Activated T-cell treated with anti-CD3 and anti-CD28 coated beads, Interleukin-2, amount 50 U/mL, for 1 hour (primary cell): ENCODE data around the gene SCUBE1.

Experiments
- DNase-seq: peaks from one replicate; pipeline ENCODE4 v3.0.0-alpha.2; 2020

Gene SCUBE1

DNA sequence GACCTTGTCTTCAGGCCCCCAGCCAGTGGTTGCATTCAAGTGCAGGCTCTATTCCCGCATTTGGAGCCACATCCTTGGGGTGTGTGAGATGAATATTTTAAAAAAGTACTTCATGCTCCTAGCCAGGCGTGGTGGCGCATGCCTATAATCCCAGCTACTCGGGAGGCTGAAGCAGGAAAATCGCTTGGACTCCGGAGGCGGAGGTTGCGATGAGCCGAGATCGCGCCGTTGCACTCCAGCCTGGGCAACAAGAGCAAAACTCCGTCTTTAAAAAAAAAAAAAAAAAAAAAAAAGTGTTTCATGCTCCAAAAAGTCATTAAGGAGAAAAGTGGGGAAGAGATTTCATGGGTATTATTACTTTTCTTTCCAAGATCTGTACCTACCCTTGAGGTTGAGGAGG is 18.0 kb downstream of the SCUBE1 start:
- no peak for DNase-seq

DNA sequence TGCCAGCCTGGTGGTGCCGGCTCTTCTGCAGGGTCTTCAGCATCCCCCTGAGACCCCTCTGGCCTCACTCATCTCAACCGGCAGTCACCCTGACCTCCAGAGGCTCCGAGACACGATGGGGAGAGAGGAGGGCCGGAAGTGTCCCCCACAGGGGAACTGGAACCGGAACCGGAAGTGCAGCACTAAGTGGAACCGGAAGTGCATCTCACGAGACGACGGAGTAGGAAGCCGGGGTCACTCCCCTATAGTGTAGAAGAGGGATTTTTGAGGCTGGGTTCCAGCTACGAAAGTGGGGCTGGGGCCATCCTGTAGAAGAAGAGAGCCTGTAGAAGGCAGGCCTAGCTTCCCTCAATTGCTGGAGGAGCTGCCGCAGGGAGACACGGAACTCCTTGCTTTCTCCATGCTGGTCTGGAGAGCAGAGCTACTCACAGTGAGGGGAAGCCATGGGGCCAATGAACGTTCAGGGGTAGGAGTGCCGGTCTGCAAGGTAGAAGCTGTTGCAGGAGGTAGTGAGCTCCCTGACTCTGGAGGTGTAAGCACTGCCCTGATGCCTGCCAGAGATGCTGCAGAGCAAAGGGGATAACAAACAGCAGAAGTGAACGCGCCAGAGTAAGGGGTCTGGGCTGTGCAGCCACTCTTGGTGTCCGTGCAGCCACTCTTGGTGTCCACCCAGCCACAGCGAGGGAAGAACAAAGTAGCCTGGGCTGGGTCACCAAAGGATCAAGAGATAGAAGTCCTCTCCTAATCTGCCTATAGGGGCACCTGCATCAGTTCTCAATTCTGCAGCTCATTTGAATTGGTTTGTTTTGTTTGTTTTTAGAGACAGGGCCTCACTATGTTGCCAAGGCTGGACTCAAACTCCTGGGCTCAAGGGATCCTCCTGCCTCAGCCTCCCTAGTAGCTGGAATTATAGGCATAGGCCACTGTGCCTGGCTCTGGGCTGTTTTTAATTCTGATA is 21.9 kb downstream of the SCUBE1 start:
- no peak for DNase-seq

DNA sequence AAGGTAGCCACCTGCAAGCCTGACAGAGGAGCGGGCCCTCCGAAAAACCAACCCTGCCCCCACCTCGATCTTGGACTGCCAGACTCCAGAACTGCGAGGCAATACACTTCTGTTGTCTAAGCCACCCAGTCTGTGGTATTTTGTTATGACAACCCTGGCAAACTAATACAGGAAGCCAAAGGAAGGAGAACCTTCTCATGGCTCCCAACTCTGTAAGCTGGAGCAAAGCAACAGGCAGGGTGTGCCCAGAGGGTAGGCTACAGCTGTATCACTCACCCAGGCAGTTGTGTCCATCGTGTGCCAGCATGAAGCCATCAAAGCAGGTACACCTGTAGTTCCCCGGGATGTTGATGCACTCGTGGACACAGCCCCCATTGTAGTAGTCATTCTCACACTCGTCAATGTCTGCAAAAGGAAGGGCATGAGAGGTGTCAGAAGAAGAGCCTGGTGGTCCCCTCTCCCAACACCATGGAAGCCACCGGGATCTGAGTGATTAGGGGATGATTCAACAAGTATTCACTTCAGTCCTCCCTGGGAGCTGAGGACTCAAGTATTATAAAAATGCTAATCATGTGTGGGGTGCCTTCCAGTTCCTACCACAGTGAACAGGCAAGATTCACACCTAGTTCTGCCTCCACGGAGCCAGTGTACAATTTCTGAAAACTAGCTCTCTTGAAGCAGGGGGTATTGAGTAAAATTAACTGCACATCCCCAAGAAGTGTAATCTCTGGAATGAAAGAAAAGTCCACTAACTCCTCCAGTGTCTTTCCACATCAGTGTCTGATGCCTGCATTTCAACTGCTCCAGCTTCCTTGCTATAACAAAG is 23.3 kb downstream of the SCUBE1 start:
- no peak for DNase-seq

DNA sequence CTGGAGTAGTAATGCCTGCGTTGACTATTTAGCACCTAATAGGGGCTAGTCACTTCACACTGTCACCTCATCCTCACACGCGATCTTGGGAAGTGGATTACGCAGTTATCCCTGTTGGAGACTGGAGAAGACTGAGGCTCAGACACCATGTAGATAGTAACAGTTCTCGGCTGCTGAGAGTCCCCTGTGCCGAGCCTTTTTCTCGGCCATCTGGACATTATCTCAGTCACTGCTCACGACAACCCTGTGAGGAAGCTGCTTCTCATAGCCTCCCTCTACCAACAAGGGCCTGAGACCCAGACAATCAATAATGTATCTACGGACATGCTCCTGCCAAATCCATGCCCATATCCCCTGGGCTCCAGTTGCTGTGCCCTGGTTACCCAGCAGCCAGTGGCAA is 25.9 kb downstream of the SCUBE1 start:
- DNase-seq, result no peak

DNA sequence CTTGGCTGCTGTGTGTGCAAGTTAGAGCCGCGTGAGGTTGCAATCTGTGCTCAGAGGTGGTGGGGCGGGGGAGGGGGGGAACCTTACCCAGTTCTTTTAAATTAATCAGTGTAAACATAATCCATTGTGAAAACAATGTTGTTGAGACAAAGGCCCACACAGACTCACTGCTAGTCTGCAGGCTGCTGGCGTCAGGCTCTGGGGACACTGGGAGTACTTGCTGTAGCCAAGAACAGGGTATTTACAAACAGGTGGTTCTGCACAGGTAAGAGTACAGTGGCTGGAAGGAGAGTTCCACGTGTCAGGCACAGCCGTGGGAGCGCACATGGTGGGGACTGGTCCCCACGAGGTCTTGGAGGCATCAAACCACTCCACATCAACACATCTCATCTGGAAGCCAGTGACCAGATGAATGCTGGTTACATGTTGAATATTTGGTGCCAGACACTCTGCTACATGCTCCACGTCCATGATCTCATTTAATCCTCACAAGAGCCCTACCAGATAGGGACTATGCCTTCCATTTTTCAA is 27.4 kb downstream of the SCUBE1 start:
- DNase-seq, result no peak

DNA sequence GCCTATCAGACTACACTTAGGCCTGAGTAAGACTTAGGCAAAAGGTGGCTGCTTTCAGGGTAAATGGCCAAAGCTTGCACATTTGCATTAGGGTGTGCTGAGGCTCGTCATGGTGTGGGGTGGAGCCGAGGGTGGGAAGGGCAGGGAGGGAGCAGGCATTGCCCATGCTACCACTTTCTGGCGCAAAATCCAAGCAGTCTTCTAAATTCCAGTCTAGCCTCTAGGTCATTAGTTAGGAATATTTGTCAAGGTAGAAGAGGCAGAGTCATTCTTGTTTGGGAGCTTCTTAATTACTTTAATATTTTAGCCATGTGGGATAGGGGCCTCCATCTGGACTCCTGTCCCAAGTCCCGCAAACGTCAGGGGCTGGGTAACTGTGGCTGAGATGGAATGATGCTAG is 28.6 kb downstream of the SCUBE1 start:
- DNase-seq, result no peak

DNA sequence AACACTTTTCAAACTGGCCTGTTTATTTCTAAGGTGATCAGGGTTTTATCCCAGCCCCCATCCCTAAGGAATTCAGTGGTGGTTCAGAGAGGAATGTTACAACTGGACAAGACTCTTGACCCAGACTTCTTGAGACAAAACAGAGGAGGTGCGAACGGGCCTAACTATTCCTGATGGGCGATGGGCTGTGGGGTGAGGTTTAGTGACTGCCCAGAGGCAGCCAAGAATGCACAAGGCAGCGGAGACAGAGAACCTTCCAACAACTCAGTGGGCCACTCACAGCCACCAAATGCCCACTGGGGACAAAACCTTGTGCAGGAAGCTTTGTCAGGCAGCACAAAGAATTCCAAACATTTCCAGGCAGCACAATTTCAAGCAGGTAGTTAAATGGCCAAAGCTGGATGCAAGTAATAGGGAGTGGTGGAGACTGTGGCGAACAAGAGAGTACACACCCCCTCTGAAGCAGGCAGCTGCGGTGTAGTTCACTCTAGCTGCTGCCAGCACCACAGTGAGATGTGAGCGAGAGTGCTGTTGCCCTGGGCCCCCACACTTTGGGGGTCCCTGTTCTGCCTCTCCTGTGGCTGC is 29.2 kb downstream of the SCUBE1 start:
- DNase-seq, result no peak

DNA sequence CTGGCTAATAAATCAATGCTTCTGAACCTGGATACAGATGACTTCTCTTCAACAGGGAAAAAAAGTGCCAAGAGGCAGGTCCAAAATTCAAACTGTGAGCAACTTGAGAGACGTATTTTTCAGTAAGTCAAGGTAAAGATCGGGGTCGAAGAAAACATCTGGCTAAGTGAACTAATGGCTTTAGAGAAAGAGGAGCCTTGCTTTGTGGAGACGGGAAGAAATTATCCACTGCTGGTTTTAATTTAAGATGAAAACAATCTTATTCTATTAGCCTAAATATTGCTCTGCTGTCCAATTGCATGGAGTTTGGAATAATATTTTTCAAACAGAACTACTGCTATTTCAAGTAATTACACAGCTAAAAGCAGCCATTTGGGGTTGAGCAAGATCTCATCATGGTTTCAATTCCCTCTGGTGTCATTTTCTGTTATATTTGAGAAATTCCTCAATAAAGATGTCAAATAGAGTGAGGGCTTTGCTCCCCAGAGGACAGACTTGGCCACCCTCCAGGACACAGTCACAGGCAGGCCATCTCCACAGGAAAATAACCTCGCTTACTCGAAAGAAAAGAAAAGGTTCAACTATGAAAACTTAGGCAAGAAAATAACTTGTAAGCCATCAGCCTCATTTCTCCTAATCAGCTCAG is 29.8 kb downstream of the SCUBE1 start:
- DNase-seq, result no peak

DNA sequence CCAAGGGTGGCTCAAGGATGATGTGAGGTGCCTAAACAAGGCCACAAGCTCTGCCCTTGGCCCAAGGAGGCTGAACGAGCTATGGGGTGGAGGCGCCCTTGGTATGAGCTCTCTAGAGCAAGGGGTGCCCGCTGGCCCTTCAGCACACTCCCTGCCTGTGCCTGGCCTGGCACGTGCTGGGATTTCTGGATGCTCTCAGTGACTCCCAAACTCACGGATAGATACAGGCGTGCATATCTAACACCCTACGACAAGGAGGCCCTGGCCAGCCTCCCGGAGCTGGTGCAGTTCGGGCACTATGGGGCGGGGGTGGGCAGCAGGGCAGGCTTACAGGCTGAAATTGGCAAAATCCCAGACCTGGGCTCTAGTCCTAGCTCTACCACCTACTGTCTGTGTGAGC is 30.6 kb downstream of the SCUBE1 start:
- DNase-seq, result no peak

DNA sequence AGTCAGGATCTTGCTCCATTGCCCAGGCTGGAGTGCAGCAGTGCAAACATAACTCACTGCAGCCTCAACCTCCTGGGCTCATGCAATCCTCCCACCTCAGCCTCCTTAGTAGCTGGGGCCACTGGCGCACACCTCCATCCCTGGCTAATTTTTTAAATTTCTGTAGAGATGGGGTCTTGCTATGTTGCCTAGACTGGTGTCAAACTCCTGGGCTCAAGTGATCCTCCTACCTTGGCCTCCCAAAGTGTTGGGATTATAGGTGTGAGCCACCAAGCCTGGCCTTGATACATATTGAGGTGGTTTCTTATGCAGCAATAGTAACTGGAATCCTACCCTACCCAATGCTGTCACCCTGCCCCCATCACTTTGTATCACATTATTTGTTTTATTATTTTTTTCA is 32.4 kb downstream of the SCUBE1 start:
- no peak for DNase-seq

DNA sequence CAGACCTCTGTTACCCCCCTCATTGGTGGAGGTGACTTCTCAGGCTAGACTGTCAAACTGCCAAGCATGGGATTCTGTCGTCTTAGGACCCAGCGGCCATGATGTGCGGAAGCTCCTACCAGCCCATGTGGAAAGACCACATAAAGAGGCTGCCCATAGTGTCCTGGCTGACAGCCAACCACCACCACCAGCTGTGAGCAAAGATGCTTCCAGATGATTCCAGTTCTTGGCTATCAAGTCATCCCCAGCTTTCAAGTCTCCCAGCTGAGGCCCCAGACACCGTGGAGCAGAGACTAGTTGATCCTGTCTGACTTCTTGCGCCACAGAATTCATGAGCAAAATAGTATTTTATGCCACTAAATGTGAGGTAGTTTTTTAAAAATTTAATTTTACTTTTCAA is 32.9 kb downstream of the SCUBE1 start:
- DNase-seq, result no peak

DNA sequence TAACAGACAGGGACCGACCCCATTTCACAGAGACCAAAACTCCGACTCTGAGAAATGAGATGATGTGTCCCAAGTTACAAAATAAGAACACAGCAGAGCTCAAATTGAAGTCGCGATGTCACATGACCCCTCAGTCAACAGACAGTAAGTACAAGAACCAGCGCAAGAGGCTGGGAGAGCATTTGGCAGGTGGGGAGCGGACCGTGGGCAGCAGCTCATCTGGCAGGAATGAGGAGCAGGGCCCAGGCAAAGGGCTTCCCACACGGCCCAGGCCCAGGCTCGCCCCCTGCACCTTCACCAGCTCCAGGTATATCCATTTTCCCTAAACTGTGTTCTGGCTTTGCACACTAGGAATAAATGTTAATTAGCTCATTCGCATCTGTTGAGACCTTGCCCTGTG is 34.3 kb downstream of the SCUBE1 start:
- no peak for DNase-seq

DNA sequence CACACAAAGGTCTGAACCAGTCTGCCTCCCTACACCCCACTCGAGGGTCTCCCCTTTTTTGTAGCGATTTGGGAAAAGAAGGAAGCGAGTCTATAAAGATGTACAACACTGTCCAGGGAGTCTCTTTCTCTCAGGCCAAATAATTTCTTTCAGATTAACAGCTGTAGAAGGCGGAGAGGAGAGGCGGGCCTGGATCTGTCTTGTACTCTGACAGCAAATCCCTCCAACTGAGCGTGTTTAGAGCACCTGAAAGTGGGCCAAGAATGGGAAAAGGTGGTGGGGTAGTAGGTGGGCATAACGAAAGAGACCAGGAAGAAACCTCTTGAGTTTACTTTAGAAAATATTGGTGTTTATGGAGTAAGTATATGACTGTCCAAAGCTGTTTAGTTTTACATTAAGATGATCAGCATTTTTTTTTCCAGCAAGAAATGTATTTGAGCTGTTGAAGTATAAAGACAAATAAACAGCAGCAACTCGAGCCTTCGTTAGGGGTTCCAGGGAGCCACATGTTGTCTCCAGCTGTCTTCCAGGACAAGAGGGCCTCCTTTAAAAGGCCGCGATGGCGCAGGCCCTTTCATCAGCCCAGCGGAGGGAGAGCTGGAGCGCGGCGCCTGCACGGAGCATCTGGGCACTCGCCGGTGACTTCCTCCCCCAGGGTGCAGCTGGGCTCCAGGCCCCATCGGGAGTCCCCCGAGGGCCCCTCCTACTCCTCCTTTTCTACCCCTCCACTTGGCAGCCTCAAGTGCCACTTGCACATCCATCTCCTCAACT is 34.9 kb downstream of the SCUBE1 start:
- DNase-seq, result no peak

DNA sequence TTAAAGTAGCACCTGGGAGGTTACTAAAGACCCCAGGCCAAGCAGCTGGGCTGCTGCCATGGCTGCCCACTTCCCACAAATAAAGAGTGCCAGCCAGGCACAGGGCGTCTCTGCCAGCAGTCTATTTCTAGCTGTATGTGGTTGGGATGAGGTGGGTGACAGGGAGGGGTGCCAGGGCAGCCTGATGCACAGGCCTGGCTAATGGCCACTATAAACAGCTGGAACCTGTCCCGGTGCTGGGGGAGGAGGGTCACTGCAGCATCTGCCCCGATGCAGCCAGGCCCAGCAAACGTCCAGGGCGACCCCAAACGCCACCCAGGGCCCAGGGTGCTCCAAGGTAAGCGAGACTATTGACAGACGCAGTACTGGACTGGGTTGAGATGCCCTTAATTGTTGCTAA is 37.4 kb downstream of the SCUBE1 start:
- DNase-seq, result no peak

DNA sequence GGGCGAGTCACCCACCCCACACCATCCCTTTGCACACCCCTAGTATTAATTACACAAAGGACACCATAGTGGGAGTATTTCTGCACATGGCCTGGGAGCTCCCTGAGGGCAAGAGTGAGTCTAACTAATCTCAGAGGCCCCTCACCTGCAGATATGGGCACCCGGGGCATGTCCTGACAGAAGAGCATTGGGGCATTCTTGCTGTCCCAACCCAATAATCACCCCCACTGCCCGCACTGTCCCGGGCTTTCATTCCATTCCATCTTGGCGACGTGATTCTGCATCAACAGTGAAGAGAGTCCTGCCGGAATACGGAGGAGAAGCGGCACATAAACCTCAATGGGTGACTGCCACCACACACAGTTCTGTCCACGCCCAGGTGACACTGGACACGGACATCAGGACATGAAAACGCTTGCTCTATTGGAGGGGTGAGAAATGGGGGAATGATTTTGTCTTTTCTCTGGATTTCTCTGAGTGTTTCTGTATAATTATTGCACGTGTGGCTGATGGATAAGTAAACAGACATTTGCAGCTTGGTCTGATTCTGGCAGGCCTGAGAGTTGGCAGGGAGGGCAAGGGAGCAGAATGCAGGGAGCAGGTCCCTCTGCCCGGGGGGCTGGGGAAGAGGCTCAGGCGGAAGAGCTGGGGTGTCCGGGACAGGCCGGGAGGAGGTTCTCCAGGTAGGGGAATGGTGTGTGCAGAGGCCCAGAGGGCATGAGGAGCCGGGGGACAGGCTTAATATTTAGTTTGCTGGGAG is 38.2 kb downstream of the SCUBE1 start:
- no peak for DNase-seq

DNA sequence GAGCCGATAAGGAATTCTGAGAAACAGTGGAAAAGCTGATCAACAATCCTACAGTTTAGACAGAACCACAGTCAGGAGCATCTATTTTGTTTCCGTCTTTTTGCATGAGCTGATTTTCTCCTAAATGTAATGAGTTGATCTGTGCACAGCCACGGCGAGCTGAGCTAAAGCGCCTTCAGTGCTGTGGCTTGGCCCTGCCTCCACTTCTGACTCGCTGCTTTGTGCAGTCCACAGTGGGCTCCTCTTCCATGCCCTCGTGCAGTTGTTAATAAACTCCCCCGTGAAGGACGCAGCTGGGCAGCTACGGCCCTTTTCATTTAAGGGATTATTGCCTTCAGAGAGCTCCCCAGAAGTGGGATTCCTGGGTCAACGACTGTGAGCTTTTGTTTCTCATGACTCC is 39.4 kb downstream of the SCUBE1 start:
- no peak for DNase-seq

DNA sequence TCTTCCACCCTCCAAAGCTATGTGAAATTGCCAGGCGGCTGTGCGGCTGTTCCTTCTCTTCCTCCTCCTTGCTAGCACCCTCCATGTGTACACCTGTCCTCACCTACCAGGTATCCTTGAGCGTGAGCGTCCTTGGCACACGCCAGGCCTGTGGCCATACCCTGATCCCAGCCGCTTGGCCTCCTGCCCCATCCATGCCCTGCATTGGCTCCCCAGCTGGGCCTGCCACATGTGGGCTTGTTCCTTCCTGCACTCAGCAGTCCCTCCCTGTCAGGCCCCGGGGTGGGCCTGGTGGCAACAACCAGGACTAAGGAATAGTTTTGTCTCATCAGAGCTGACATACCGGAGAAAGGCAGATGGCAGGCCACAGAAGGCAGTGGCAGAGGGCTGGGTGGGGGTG is 40.0 kb downstream of the SCUBE1 start:
- DNase-seq, result no peak

DNA sequence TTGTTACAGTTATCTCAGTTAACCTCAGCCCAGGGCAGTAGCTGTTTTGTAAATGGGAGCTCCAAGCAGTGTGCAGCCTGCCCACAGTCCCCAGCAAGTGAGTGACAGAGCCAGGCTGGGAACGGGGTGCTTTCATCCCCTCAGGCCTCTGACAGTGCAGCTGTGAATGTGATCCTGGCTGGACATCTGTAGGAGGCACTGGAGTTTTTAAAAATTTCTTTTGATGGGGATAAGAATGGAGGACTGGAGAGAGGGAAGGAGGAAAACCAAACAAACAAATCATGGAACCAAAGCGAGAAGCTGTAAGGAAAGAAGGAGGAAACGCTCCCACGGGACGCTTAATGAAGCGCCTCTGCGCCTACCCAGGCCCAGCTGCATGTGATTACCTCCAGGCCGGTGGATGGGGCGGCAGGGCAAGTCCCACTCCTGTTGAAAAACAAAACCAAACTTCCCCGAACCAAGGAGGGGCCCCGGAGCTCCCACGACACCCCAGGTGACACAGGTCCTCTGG is 40.6 kb downstream of the SCUBE1 start:
- no peak for DNase-seq

DNA sequence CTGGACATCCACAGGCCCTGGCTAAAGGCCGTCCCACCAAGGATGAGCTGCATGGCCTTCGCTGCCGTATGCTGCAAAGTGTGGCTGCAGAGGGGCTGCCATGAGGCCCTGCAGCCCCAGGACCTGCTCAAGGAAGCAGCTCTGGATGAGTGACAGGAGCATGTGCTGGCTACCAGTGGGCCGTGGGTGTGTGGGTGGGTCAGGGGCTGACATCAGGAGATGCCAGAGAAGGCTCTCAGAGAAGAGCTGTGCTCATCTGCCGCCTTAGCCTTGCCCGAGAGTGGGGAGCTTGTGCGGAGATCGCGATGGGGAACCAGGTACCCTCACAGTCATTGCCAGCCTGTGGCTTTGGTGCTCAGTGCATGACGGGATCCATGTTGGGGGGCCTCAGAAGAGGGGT is 41.3 kb downstream of the SCUBE1 start:
- DNase-seq, result no peak

DNA sequence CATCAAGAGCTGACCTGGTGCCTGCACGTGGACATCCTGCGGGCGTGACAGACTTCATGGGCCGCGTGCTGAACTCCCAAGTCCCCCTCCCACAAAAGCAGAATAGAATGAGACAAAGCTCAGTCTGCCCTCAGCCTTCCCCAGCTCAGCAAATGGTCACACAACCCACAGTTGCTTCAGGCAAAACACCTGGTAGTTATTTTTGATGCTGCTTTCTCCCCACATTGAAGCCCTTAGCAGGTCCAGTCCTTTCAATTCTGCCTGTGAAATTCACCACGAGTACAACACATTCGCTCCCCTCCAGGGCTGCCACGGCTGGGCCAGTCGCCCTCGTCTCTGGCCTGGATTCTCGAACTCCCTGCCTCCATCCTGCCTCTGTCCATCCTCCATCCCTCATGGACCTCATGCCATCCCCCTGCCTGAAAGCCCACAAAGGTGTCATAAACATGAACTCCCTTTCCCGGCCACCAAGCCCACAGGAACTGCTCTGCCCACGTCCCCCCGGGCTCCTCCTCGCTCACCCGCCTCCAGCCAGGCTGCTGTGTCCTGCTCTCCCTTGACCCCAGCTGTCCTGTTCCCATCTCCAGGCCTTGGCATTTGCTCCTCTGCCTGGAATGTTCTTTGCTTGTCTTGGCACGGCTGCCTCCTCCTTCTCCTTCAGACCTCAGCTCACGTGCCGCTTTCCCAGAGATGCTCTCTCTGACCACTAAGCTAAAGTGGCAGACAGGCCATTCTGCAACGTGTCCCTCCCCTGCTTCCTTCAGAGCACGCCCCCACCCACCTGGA is 42.1 kb downstream of the SCUBE1 start:
- DNase-seq, result no peak
